ENCODE measurements around the gene BPTF.

The BPTF gene

DNA sequence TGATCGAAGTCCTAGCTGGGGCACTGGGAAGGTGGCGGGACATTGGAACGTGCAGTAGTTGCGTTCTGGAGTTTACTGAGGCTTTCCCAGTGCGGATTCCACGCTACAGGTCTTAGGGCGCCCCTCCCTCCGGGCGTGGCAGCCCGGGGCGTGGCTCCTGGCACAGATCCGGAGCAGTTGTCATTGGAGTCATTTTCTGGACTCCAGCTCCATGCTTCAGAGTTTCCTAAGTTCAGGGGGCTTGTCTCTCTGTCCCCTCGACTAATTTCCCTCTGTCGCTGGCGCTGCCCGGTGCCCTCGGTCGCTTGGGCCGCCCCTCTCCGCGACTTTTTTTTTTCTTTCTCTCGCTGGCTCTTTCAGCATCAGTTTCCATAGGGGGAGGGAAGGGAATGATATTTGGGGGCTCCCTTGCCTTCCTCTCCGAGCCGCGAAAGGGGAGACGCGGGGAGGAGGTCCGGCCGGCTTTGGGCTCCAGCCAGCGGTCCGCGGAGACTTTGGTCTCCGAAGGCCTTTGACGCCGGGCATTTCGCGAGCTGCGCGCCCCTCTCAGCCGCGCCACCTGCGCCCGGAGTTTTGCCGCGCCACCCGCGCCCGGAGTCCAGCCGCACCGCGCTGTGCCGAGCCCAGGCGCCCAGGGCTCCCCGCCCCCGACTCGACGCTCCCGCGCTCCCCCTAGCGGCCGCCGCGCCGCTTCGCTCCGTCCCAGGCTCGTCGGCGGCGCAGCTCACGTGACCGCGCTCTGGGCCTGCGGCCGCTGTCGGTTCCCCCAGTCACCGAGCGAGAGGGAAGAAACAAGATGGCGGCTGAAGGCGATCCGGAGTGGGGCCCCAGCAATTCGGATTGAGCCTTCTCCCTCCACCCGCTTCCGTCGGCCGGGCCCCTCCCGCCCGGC is at the start of gene BPTF:
BPTF (plus strand) TSS at position 769 of the 892 bp plus-strand sequence. CDS start 222 bp downstream, outside the sequence.
- H3K9ac ChIP-seq (ENCODE audit: low read depth, low read length), result peak within 1 kb of the TSS; percentile 81
- H3K79me2 ChIP-seq (ENCODE audit: insufficient read depth, low read length), result peaks cover 46% of the 10 kb centered on the region
- H3K4me3 ChIP-seq (ENCODE audit: low read depth in 1 of 2, low read length in 2 of 2), result peak within 1 kb of the TSS; percentile 57 to 94
- H3K36me3 ChIP-seq (ENCODE audit: insufficient read depth, low read length), result peaks cover 3% of the 10 kb centered on the region; the same call in 1 of the 2 replicates
- no peak for TF ChIP-seq EZH2 (IDR thresholded peaks at IDR 0.05; ENCODE audit: borderline replicate concordance, low read depth, low read length, severe bottlenecking)
- TF ChIP-seq, protein P1, sequence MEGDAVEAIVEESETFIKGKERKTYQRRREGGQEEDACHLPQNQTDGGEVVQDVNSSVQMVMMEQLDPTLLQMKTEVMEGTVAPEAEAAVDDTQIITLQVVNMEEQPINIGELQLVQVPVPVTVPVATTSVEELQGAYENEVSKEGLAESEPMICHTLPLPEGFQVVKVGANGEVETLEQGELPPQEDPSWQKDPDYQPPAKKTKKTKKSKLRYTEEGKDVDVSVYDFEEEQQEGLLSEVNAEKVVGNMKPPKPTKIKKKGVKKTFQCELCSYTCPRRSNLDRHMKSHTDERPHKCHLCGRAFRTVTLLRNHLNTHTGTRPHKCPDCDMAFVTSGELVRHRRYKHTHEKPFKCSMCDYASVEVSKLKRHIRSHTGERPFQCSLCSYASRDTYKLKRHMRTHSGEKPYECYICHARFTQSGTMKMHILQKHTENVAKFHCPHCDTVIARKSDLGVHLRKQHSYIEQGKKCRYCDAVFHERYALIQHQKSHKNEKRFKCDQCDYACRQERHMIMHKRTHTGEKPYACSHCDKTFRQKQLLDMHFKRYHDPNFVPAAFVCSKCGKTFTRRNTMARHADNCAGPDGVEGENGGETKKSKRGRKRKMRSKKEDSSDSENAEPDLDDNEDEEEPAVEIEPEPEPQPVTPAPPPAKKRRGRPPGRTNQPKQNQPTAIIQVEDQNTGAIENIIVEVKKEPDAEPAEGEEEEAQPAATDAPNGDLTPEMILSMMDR (IDR thresholded peaks at IDR 0.05; ENCODE audit: borderline replicate concordance, extremely low read depth, low read length, poor library complexity, severe bottlenecking), result peak; percentile 96
- peaks cover 8% of the 10 kb centered on the region; the same call in 1 of the 2 replicates for H4K20me1 ChIP-seq (ENCODE audit: insufficient read depth, low read length)
- H3K4me2 ChIP-seq (ENCODE audit: insufficient read depth, low read length), result peak within 1 kb of the TSS; percentile 91
- peak within 1 kb of the TSS; percentile 94 for H2AFZ ChIP-seq (ENCODE audit: low read depth, low read length)
- DNase-seq (peak; percentile 93), ATAC-seq (ENCODE audit: insufficient read depth, low read depth) (peak; percentile 90)
- H3K27me3 ChIP-seq (ENCODE audit: insufficient read depth, low read length, poor library complexity), result no peaks in the 10 kb centered on the region
- H3K27ac ChIP-seq (ENCODE audit: low read length), result peak within 1 kb of the TSS; percentile 98
- H3K9me3 ChIP-seq (ENCODE audit: insufficient read depth, low read length, severe bottlenecking), result no peaks in the 10 kb centered on the region
- H3K4me1 ChIP-seq (ENCODE audit: insufficient read depth, low read length), result peaks cover 40% of the 10 kb centered on the region

- no peak overlapping the region for H3K27ac ChIP-seq (ENCODE audit: low read length)
- H4K20me1 ChIP-seq (ENCODE audit: insufficient read depth, low read length), result no peaks in the 10 kb centered on the region
- H3K36me3 ChIP-seq (ENCODE audit: insufficient read depth, low read length), result no peaks in the 10 kb centered on the region
- TF ChIP-seq EZH2 (IDR thresholded peaks at IDR 0.05; ENCODE audit: borderline replicate concordance, low read depth, low read length, severe bottlenecking), result no peak
- TF ChIP-seq, protein P1 (IDR thresholded peaks at IDR 0.05; ENCODE audit: borderline replicate concordance, extremely low read depth, low read length, poor library complexity, severe bottlenecking), result peak; percentile 59
- H3K9me3 ChIP-seq (ENCODE audit: insufficient read depth, low read length, severe bottlenecking), result no peaks in the 10 kb centered on the region
- no peak overlapping the region for H3K9ac ChIP-seq (ENCODE audit: low read depth, low read length)
- H3K27me3 ChIP-seq (ENCODE audit: insufficient read depth, low read length, poor library complexity), result no peaks in the 10 kb centered on the region
- no peak overlapping the region for H3K4me2 ChIP-seq (ENCODE audit: insufficient read depth, low read length)
- peak; percentile 58; the same call in 1 of the 3 replicates for ATAC-seq (ENCODE audit: insufficient read depth, low read depth)
- H2AFZ ChIP-seq (ENCODE audit: low read depth, low read length), result no peak overlapping the region
- no peaks in the 10 kb centered on the region for H3K4me1 ChIP-seq (ENCODE audit: insufficient read depth, low read length)
- no peak overlapping the region for H3K4me3 ChIP-seq (ENCODE audit: low read depth in 1 of 2, low read length in 2 of 2)
- H3K79me2 ChIP-seq (ENCODE audit: insufficient read depth, low read length), result no peaks in the 10 kb centered on the region
- peak; percentile 19 for DNase-seq
Measured at GRCh38 chr17:67779098-67779672, 46.1 kb upstream of the BPTF start.

- H3K9ac ChIP-seq (ENCODE audit: low read depth, low read length), result no peak overlapping the region
- no peaks in the 10 kb centered on the region for H3K36me3 ChIP-seq (ENCODE audit: insufficient read depth, low read length)
- H2AFZ ChIP-seq (ENCODE audit: low read depth, low read length), result no peak overlapping the region
- H3K4me1 ChIP-seq (ENCODE audit: insufficient read depth, low read length), result no peaks in the 10 kb centered on the region
- H3K79me2 ChIP-seq (ENCODE audit: insufficient read depth, low read length), result no peaks in the 10 kb centered on the region
- H3K27ac ChIP-seq (ENCODE audit: low read length), result no peak overlapping the region
- no peak overlapping the region for H3K4me2 ChIP-seq (ENCODE audit: insufficient read depth, low read length)
- no peaks in the 10 kb centered on the region for H3K27me3 ChIP-seq (ENCODE audit: insufficient read depth, low read length, poor library complexity)
- no peaks in the 10 kb centered on the region for H3K9me3 ChIP-seq (ENCODE audit: insufficient read depth, low read length, severe bottlenecking)
- no peaks in the 10 kb centered on the region for H4K20me1 ChIP-seq (ENCODE audit: insufficient read depth, low read length)
- no peak for TF ChIP-seq EZH2 (IDR thresholded peaks at IDR 0.05; ENCODE audit: borderline replicate concordance, low read depth, low read length, severe bottlenecking)
- TF ChIP-seq, protein P1 (IDR thresholded peaks at IDR 0.05; ENCODE audit: borderline replicate concordance, extremely low read depth, low read length, poor library complexity, severe bottlenecking), result no peak
- no peak overlapping the region for H3K4me3 ChIP-seq (ENCODE audit: low read depth in 1 of 2, low read length in 2 of 2)
- no peak for DNase-seq
- ATAC-seq (ENCODE audit: insufficient read depth, low read depth), result no peak
Measured at GRCh38 chr17:67784364-67785121, 40.8 kb upstream of the BPTF start.
